Stimulated activated CD8-positive, alpha-beta memory T cell treated with anti-CD3 and anti-CD28 coated beads, Interleukin-7, amount 100 ng/mL, for 48 hours (primary cell): ENCODE results near the gene TM6SF1.

Experiments used
- DNase-seq, 2 donors: peaks; one replicate each; pipeline ENCODE4 v3.0.0-alpha.2; 2020; ENCODE audit warnings: low read depth in 1 of 2; ENCODE audit errors: extremely low read depth in 1 of 2

The TM6SF1 gene

GRCh38 chr15:83170474-83171165 lies 63.2 kb downstream of the TM6SF1 start:
- no peak for DNase-seq

DNA sequence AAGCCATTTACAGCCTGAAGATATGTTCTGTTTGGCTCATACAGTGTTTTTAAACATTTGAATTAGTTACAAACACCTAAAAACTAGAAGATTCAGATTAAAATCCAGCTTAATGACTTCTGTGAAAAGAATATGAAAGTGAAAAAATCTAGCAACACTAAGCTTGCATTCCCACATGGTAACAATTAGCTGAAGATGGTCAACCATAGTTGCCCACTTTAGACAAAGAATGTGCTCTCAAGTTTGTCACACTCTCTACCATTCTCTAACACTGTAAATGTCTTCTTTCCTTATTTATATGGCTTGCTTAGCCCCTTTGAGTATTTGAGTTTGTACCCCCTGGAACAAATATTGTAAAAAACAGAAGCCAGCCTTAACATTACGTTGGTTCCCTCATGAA lies 67.4 kb downstream of the TM6SF1 start:
- no peak for DNase-seq

DNA sequence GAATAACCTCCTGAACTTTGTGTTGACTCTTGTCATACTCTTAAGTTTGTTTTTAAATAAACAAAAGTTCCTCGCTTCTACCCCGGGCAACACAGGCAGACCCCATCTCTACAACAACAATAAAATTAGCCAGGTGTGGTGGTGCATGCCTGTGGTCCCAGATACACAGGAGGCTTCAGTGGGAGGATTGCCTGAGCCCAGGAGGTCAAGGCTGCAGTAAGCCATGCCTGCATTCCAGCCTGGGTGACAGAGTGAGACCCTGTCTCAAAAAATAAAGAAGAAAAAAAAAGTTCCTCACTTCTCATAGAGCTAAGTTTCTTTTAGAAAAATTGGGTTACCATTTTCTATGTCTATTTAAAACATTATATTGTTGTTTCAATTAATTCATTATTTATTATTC lies 70.9 kb downstream of the TM6SF1 start:
- no peak for DNase-seq

DNA sequence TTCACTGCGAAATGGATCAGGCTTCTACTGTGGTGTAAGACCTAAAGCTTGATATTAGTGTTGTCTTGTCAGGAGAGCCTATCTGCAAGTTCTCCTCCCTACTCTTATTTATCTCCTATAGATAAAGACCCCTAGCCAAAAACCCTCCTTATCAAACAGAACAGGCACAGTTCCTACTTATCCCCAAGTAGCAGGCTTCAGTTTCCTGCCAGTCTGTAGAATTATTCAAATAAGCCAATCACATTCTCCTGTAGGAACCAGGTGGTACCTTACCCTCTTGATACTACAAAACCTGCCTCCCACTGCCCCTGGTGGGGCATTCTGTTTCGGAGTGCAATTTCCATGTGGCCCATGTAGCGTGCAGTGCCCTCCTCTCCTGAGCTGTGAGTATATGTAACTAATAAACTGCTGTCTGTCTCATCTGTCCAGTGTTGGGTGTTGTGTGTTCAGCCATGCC lies 71.5 kb downstream of the TM6SF1 start:
- no peak for DNase-seq

- DNase-seq, result no peak
Observed at GRCh38 chr15:83185561-83185960, 78.1 kb downstream of the TM6SF1 start.
